Prostate gland (tissue), 2 donors: Measurements from ENCODE around the gene DCLK2.

Experiments
- POLR2A ChIP-seq: fragments of 450-650 bp; IDR thresholded peaks from one replicate; pipeline ENCODE4 v1.6.1; 2016; ENCODE audit warnings: antibody characterized with exemption, mild to moderate bottlenecking
- POLR2AphosphoS5 ChIP-seq: sonication (generic); formaldehyde crosslinking; IDR thresholded peaks from one replicate; pipeline ENCODE4 v1.6.1; 2017; ENCODE audit warnings: antibody characterized with exemption
- TF ChIP-seq, protein P1 (sequence below), 4 experiments: fragments of 200-600 bp in 2 of 4; fragments of 450-650 bp in 2 of 4; sonication (generic) in 2 of 4; IDR thresholded peaks; 1 replicate in 3 of 4; 2 replicates in 1 of 4; pipeline ENCODE4 v1.5.1; 2016 to 2019; ENCODE audit warnings: antibody characterized with exemption in 4 of 4, mild to moderate bottlenecking in 2 of 4, moderate library complexity in 2 of 4

DNA sequence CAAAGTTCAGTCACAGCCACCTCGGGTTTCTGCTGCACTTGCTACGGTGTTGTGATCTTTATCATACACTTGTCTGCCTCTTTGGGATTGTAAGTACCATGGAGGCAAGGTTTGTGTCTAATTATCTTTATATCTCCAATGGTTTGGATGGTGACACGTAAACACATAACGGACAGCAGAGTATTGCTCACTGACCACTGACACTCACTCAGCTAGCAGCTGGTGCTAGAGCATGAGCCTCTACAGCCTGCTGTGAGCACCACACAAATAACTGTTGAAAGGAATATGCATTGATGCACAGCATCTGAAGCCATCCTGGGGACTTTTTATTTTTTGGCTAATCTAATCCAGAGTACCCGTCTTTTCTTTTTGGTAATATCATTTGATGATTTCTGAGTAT is 156.0 kb downstream of the DCLK2 start:
- TF ChIP-seq, protein P1, sequence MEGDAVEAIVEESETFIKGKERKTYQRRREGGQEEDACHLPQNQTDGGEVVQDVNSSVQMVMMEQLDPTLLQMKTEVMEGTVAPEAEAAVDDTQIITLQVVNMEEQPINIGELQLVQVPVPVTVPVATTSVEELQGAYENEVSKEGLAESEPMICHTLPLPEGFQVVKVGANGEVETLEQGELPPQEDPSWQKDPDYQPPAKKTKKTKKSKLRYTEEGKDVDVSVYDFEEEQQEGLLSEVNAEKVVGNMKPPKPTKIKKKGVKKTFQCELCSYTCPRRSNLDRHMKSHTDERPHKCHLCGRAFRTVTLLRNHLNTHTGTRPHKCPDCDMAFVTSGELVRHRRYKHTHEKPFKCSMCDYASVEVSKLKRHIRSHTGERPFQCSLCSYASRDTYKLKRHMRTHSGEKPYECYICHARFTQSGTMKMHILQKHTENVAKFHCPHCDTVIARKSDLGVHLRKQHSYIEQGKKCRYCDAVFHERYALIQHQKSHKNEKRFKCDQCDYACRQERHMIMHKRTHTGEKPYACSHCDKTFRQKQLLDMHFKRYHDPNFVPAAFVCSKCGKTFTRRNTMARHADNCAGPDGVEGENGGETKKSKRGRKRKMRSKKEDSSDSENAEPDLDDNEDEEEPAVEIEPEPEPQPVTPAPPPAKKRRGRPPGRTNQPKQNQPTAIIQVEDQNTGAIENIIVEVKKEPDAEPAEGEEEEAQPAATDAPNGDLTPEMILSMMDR (IDR thresholded peaks at IDR 0.05) = no peak
- TF ChIP-seq POLR2A (no peak), POLR2AphosphoS5 (no peak)
